Caco-2 (cell line): ENCODE data around the gene DFFB. TPM values are rescaled to one million over a fixed set of nuclear protein-coding genes. Genes with fewer than 3 reads are reported as not detected.

Source experiments
- BruUV-seq: library from RNA; stranded (reverse); fragments of 400-500 nt; replicated peaks from 2 replicates; lab custom pipeline; 2021; lab: Mats Ljungman, UMichigan
- CTCF ChIA-PET: fragments of 300-600 bp; sonication (Branson Sonifier 250); formaldehyde crosslinking; loops from one replicate; lab custom pipeline; 2022; ENCODE audit warnings: antibody characterized with exemption; lab: Charles Lee
- POLR2A ChIA-PET: fragments of 300-600 bp; sonication (Branson Sonifier 250); formaldehyde crosslinking; loops from one replicate; lab custom pipeline; 2022; ENCODE audit warnings: antibody characterized with exemption; lab: Charles Lee
- DNase-seq, 2 experiments: peaks; one replicate each; pipeline versions ENCODE4 v3.0.0 to v3.0.0-alpha.2; 2020 to 2022
- H3K27me3 ChIP-seq: replicated peaks from 2 replicates; pipeline ENCODE4 v1.6.0; 2011; ENCODE audit warnings: low read length; ENCODE audit not compliant: control insufficient read depth, insufficient read depth
- H3K36me3 ChIP-seq: 2 replicates; pipeline ENCODE4 v1.5.1; 2011; ENCODE audit warnings: low read length; ENCODE audit not compliant: control insufficient read depth, insufficient read depth
- H3K4me1 ChIP-seq: fragments of 250-450 bp; sonication (Bioruptor Pico); 2 replicates; pipeline ENCODE4 v1.5.1; 2020; ENCODE audit warnings: mild to moderate bottlenecking
- H3K4me3 ChIP-seq: 2 replicates; pipeline ENCODE4 v1.5.1; 2011; ENCODE audit warnings: low read depth, mild to moderate bottlenecking, control low read depth, low read length
- H3K9me3 ChIP-seq: fragments of 250-450 bp; sonication (Bioruptor Pico); 2 replicates; pipeline ENCODE4 v1.5.1; 2020; ENCODE audit warnings: mild to moderate bottlenecking, moderate library complexity
- H3K27ac Mint-ChIP-seq: one replicate; pipeline ENCODE4 v1.8.0; 2022; ENCODE audit warnings: mixed read lengths; ENCODE audit not compliant: unreplicated experiment
- H3K27me3 Mint-ChIP-seq: one replicate; pipeline ENCODE4 v1.8.0; 2022; ENCODE audit warnings: mixed read lengths; ENCODE audit not compliant: insufficient read depth, unreplicated experiment
- H3K36me3 Mint-ChIP-seq: one replicate; pipeline ENCODE4 v1.8.0; 2022; ENCODE audit warnings: mild to moderate bottlenecking, mixed read lengths; ENCODE audit not compliant: insufficient read depth, unreplicated experiment
- H3K4me1 Mint-ChIP-seq: one replicate; pipeline ENCODE4 v1.8.0; 2022; ENCODE audit warnings: low read depth, mixed read lengths; ENCODE audit not compliant: unreplicated experiment
- H3K4me3 Mint-ChIP-seq: one replicate; pipeline ENCODE4 v1.8.0; 2022; ENCODE audit warnings: mild to moderate bottlenecking, moderate library complexity, mixed read lengths; ENCODE audit not compliant: unreplicated experiment
- H3K9me3 Mint-ChIP-seq: one replicate; pipeline ENCODE4 v1.8.0; 2022; ENCODE audit warnings: mixed read lengths; ENCODE audit not compliant: unreplicated experiment
- CTCF ChIP-seq, 2 experiments: fragments of 200-600 bp in 1 of 2; IDR thresholded peaks; 1 replicate in 1 of 2; 2 replicates in 1 of 2; pipeline versions ENCODE4 v1.5.1 to v1.8.0; 2011 to 2022; ENCODE audit warnings: antibody characterized with exemption in 1 of 2, control low read depth in 1 of 2, inconsistent platforms in 1 of 2, low read depth in 1 of 2, low read length in 1 of 2, mild to moderate bottlenecking in 1 of 2, moderate library complexity in 1 of 2; ENCODE audit not compliant: insufficient read depth in 1 of 2, severe bottlenecking in 1 of 2, unreplicated experiment in 1 of 2
- intact Hi-C: fragments of 100-400 bp; cut with micrococcal nuclease; formaldehyde crosslinking; loops from one replicate; pipeline ENCODE4 v1.10.0; 2022; ENCODE audit not compliant: unreplicated experiment
- total RNA-seq: library from RNA; stranded (reverse); gene quantifications from 2 replicates; pipeline ENCODE4 v1.2.3, GENCODE V29; 2022

DFFB gene
- total RNA-seq, 1 experiment from 2014 or later: 7.7 TPM

GRCh38 chr1:3811595-3811911, 45.7 kb upstream of the DFFB start:
- H3K27ac Mint-ChIP-seq: no peak overlapping the region
- no peaks in the 10 kb centered on the region for H3K27me3 Mint-ChIP-seq
- intact Hi-C loops: no loop called here
- no peak for DNase-seq
- Histone ChIP-seq H3K4me3 (no peak overlapping the region), H3K27me3 (no peaks in the 10 kb centered on the region), H3K36me3 (no peaks in the 10 kb centered on the region), H3K4me1 (no peaks in the 10 kb centered on the region), H3K9me3 (no peaks in the 10 kb centered on the region; the same call in 1 of the 2 replicates)
- H3K4me1 Mint-ChIP-seq: no peaks in the 10 kb centered on the region
- H3K4me3 Mint-ChIP-seq: no peak overlapping the region
- H3K36me3 Mint-ChIP-seq: no peaks in the 10 kb centered on the region
- peaks cover 10% of the 10 kb centered on the region for H3K9me3 Mint-ChIP-seq
- POLR2A ChIA-PET: no interaction called here
- CTCF ChIA-PET: no interaction called here
- BruUV-seq: no TSS peak
- no peak for TF ChIP-seq CTCF (IDR thresholded peaks at IDR 0.05; ENCODE audit: insufficient read depth in 1 of 2, low read depth in 1 of 2, low read length in 1 of 2, severe bottlenecking in 1 of 2, unreplicated experiment in 1 of 2)

GRCh38 chr1:3814065-3814464, 43.2 kb upstream of the DFFB start:
- Histone ChIP-seq H3K9me3 (no peaks in the 10 kb centered on the region), H3K4me1 (no peaks in the 10 kb centered on the region), H3K36me3 (no peaks in the 10 kb centered on the region), H3K4me3 (no peak overlapping the region), H3K27me3 (no peaks in the 10 kb centered on the region)
- no peak overlapping the region for H3K27ac Mint-ChIP-seq
- intact Hi-C loops: no loop called here
- TF ChIP-seq CTCF (IDR thresholded peaks at IDR 0.05; ENCODE audit: insufficient read depth in 1 of 2, low read depth in 1 of 2, low read length in 1 of 2, severe bottlenecking in 1 of 2, unreplicated experiment in 1 of 2): no peak
- CTCF ChIA-PET: no interaction called here
- no peaks in the 10 kb centered on the region for H3K9me3 Mint-ChIP-seq
- no peaks in the 10 kb centered on the region for H3K4me1 Mint-ChIP-seq
- no peak for DNase-seq
- H3K27me3 Mint-ChIP-seq: no peaks in the 10 kb centered on the region
- POLR2A ChIA-PET: no interaction called here
- H3K36me3 Mint-ChIP-seq: no peaks in the 10 kb centered on the region
- BruUV-seq: no TSS peak
- no peak overlapping the region for H3K4me3 Mint-ChIP-seq

- no peaks in the 10 kb centered on the region for H3K27me3 Mint-ChIP-seq
- no peaks in the 10 kb centered on the region for H3K9me3 ChIP-seq
- H3K4me1 Mint-ChIP-seq: no peaks in the 10 kb centered on the region
- H3K4me1 ChIP-seq: no peaks in the 10 kb centered on the region
- DNase-seq: no peak
- intact Hi-C loops: no loop called here
- H3K9me3 Mint-ChIP-seq: no peaks in the 10 kb centered on the region
- ChIA-PET CTCF (no interaction called here), POLR2A (no interaction called here)
- no peak for TF ChIP-seq CTCF (IDR thresholded peaks at IDR 0.05; ENCODE audit: insufficient read depth in 1 of 2, low read depth in 1 of 2, low read length in 1 of 2, severe bottlenecking in 1 of 2, unreplicated experiment in 1 of 2)
- H3K27ac Mint-ChIP-seq: no peak overlapping the region
- H3K4me3 ChIP-seq: no peak overlapping the region
- no TSS peak for BruUV-seq
- H3K36me3 Mint-ChIP-seq: peaks cover 6% of the 10 kb centered on the region
- no peaks in the 10 kb centered on the region for H3K36me3 ChIP-seq
- no peak overlapping the region for H3K4me3 Mint-ChIP-seq
- H3K27me3 ChIP-seq: no peaks in the 10 kb centered on the region
Observed at GRCh38 chr1:3814771-3815561, 42.3 kb upstream of the DFFB start.
